ENCODE results near the gene PIP5K1C. TPM values are rescaled to one million over a fixed set of nuclear protein-coding genes. Genes with fewer than 3 reads are reported as not detected.

The PIP5K1C gene
- total RNA-seq, 1 experiment from 2014 or later, result 20.0 TPM

GRCh38 chr19:3664879-3665642, 35.2 kb downstream of the PIP5K1C start:
- CTCF ChIA-PET, result no interaction called here
- Histone ChIP-seq H3K9me3 (ENCODE audit: insufficient read depth, low read depth) (no peaks in the 10 kb centered on the region), H3K4me2 (no peak overlapping the region), H3K27me3 (ENCODE audit: insufficient read depth, low read depth) (no peaks in the 10 kb centered on the region), H3K9me2 (ENCODE audit: insufficient read depth) (no peaks in the 10 kb centered on the region), H3K4me3 (no peak overlapping the region), H4K20me1 (ENCODE audit: insufficient read depth) (no peaks in the 10 kb centered on the region; the same call in 1 of the 2 replicates), H3F3A (ENCODE audit: insufficient read depth, low read depth) (no peaks in the 10 kb centered on the region), H3K27ac (no peak overlapping the region), H3K36me3 (ENCODE audit: low read depth) (no peaks in the 10 kb centered on the region), H3K4me1 (replicated peaks; ENCODE audit: insufficient read depth) (no peaks in the 10 kb centered on the region), H3K79me2 (ENCODE audit: low read depth) (no peaks in the 10 kb centered on the region), H2AFZ (no peak overlapping the region)
- BruUV-seq (replicated peaks), result no TSS peak
- TF ChIP-seq EZH2 (IDR thresholded peaks at IDR 0.05; ENCODE audit: low read depth), result no peak
- TF ChIP-seq, protein P1, sequence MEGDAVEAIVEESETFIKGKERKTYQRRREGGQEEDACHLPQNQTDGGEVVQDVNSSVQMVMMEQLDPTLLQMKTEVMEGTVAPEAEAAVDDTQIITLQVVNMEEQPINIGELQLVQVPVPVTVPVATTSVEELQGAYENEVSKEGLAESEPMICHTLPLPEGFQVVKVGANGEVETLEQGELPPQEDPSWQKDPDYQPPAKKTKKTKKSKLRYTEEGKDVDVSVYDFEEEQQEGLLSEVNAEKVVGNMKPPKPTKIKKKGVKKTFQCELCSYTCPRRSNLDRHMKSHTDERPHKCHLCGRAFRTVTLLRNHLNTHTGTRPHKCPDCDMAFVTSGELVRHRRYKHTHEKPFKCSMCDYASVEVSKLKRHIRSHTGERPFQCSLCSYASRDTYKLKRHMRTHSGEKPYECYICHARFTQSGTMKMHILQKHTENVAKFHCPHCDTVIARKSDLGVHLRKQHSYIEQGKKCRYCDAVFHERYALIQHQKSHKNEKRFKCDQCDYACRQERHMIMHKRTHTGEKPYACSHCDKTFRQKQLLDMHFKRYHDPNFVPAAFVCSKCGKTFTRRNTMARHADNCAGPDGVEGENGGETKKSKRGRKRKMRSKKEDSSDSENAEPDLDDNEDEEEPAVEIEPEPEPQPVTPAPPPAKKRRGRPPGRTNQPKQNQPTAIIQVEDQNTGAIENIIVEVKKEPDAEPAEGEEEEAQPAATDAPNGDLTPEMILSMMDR (conservative IDR thresholded peaks at IDR 0.05), result no peak
- DNase-seq, result no peak
- POLR2A ChIA-PET (ENCODE audit: unreplicated experiment), result no interaction called here
- intact Hi-C loops (cut with micrococcal nuclease; ENCODE audit: unreplicated experiment), result loop anchor here (5.0 kb wide), 1 partner anchor 542 kb away; no protein-coding TSS in a partner anchor

DNA sequence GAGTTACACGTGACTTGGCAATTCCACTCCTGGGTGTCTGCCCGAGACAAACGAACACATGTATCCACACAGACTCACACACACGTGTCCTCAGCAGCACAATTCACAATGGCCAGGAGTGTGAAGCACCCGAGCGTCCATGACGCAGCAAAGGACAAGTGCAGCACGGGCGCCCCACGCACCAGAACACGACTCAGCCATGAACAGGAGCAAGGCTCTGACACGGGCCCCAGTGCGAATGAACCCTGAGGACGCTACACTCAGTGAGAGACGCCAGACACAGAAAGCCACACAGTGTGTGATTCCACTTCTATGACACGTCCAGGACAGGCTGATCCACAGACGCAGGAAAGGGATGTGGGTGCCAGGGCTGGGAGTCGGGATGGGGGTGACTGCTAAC, 36.4 kb downstream of the PIP5K1C start:
- Histone ChIP-seq H3K36me3 (ENCODE audit: low read depth) (no peaks in the 10 kb centered on the region), H3F3A (ENCODE audit: insufficient read depth, low read depth) (no peaks in the 10 kb centered on the region), H3K9me3 (ENCODE audit: insufficient read depth, low read depth) (no peaks in the 10 kb centered on the region), H3K4me1 (replicated peaks; ENCODE audit: insufficient read depth) (no peaks in the 10 kb centered on the region), H3K4me2 (no peak overlapping the region), H3K9me2 (ENCODE audit: insufficient read depth) (no peaks in the 10 kb centered on the region), H2AFZ (no peak overlapping the region), H3K79me2 (ENCODE audit: low read depth) (no peaks in the 10 kb centered on the region), H3K27ac (no peak overlapping the region), H3K27me3 (ENCODE audit: insufficient read depth, low read depth) (no peaks in the 10 kb centered on the region), H4K20me1 (ENCODE audit: insufficient read depth) (no peaks in the 10 kb centered on the region; the same call in 1 of the 2 replicates), H3K4me3 (no peak overlapping the region)
- DNase-seq, result no peak
- TF ChIP-seq, protein P1 (conservative IDR thresholded peaks at IDR 0.05), result no peak
- TF ChIP-seq EZH2 (IDR thresholded peaks at IDR 0.05; ENCODE audit: low read depth), result no peak
- no TSS peak for BruUV-seq (replicated peaks)
- intact Hi-C loops (cut with micrococcal nuclease; ENCODE audit: unreplicated experiment), result no loop called here
- POLR2A ChIA-PET (ENCODE audit: unreplicated experiment), result no interaction called here
- CTCF ChIA-PET, result no interaction called here

GRCh38 chr19:3661284-3662238, 38.7 kb downstream of the PIP5K1C start:
- intact Hi-C loops (cut with micrococcal nuclease; ENCODE audit: unreplicated experiment), result no loop called here
- Histone ChIP-seq H3F3A (ENCODE audit: insufficient read depth, low read depth) (no peaks in the 10 kb centered on the region), H3K4me2 (no peak overlapping the region), H3K27me3 (ENCODE audit: insufficient read depth, low read depth) (no peaks in the 10 kb centered on the region), H4K20me1 (ENCODE audit: insufficient read depth) (no peaks in the 10 kb centered on the region), H3K9me2 (ENCODE audit: insufficient read depth) (no peaks in the 10 kb centered on the region), H3K36me3 (ENCODE audit: low read depth) (no peaks in the 10 kb centered on the region), H3K9me3 (ENCODE audit: insufficient read depth, low read depth) (no peaks in the 10 kb centered on the region), H3K27ac (no peak overlapping the region), H3K4me1 (replicated peaks; ENCODE audit: insufficient read depth) (no peaks in the 10 kb centered on the region), H2AFZ (no peak overlapping the region), H3K4me3 (no peak overlapping the region), H3K79me2 (ENCODE audit: low read depth) (no peaks in the 10 kb centered on the region)
- no peak for DNase-seq
- TF ChIP-seq EZH2 (IDR thresholded peaks at IDR 0.05; ENCODE audit: low read depth), result no peak
- TF ChIP-seq, protein P1 (conservative IDR thresholded peaks at IDR 0.05), result no peak
- no TSS peak for BruUV-seq (replicated peaks)
- ChIA-PET CTCF (no interaction called here), POLR2A (ENCODE audit: unreplicated experiment) (no interaction called here)
